Activated CD8-positive, alpha-beta memory T cell treated with anti-CD3 and anti-CD28 coated beads, Interleukin-2, amount 50 U/mL, for 4 hours (primary cell): Measurements from ENCODE around the gene MGAM2.

Experiments
- DNase-seq: peaks from one replicate; pipeline ENCODE4 v3.0.0-alpha.2; 2020

Gene MGAM2

GRCh38 chr7:142123184-142123583 is 11.7 kb downstream of the MGAM2 start:
- no peak for DNase-seq

GRCh38 chr7:142125256-142125955 is 13.9 kb downstream of the MGAM2 start:
- DNase-seq, result no peak

- no peak for DNase-seq
Measured at GRCh38 chr7:142130267-142130666, 18.7 kb downstream of the MGAM2 start.

GRCh38 chr7:142131439-142132185 is 20.1 kb downstream of the MGAM2 start:
- DNase-seq, result no peak

- DNase-seq, result no peak
Measured at GRCh38 chr7:142133731-142134148, 22.2 kb downstream of the MGAM2 start.

GRCh38 chr7:142134909-142135308 is 23.4 kb downstream of the MGAM2 start:
- DNase-seq, result no peak

GRCh38 chr7:142138996-142139395 is 27.5 kb downstream of the MGAM2 start:
- DNase-seq, result no peak

GRCh38 chr7:142139597-142140400 is 28.3 kb downstream of the MGAM2 start:
- no peak for DNase-seq

DNA sequence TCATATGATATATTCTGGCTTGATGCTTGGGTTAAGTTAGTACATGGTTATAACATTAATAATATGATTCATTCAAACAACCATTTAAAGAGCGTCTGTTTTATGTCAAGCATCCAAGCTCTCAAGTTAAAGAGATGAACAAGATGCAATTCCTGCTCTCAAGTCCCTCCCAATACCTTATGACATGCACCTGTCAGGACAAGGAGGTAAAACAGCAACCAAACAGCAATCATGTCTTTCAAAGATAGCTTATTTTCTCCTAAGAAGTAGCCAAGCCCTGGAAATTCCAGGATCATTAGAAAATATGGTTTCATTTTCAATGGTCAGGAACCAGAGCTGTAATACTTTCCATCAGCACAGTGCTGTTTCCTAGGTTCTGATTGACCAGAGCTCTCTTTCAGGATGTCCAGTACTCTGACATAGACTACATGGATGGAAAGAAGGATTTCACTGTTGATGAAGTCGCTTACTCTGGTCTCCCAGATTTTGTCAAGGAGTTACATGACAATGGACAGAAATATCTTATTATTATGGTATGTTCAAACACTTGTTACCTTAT is 29.0 kb downstream of the MGAM2 start:
- no peak for DNase-seq

- no peak for DNase-seq
Measured at GRCh38 chr7:142142702-142143101, 31.2 kb downstream of the MGAM2 start.

- no peak for DNase-seq
Measured at GRCh38 chr7:142146124-142146523, 34.6 kb downstream of the MGAM2 start.

- no peak for DNase-seq
Measured at GRCh38 chr7:142150356-142150755, 38.8 kb downstream of the MGAM2 start.

DNA sequence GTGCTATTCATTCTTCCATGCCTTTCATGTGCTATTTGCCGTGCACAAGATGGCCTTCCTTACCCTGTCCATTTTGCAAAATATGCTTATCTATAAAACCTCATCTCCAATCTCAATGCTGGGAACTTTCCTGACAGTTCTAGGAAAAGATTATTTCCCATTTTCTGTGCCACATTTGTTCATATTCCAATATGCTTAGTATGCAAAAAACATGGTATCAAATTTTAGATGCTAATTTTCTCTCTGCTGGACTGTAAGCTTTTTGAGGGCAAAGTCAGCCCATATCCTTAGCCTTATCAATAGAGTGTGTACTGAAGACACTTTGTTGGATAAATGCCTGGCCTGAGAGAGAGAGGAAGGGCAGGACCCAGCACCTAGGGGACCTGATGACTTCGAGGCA is 39.4 kb downstream of the MGAM2 start:
- no peak for DNase-seq

- DNase-seq, result no peak
Measured at GRCh38 chr7:142152076-142152475, 40.6 kb downstream of the MGAM2 start.

DNA sequence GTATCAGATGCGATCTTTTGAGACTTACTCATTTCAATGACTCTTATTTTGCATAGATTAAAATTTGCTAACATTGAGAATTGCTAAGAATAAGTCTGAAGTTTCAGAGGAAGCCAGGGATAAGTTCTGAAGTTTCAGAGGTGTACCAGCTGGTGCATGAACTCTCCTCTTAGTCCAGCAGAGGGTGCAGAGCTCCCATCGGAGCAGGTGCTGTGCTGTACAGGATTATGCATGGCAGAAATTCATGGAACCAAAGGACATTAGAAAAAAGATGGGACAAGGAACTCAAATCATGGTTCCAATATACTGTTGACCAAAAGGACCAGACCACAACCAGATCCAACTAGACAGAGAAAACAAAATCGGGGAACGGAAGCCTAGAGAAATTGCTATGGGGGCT is 41.9 kb downstream of the MGAM2 start:
- DNase-seq, result no peak

- DNase-seq, result no peak
Measured at GRCh38 chr7:142158736-142159496, 47.4 kb downstream of the MGAM2 start.

DNA sequence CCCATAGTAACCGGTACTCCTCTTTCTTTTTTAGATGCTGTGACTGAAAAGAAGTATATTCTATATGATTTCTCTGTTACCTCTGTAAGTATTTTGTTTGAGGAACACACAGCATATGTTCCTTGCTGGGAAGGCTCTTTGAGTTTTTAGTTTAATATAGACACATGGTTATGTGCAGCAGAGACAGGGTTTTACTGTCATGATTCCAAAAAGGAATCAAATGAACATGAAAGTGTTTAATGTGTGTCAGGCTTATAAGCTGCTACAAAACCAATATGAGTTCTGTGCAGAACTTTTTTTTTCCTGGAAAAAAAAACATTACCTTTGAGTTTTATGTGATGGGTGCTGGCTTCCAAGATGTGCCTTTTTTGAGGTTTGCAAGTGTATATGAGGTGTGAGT is 50.4 kb downstream of the MGAM2 start:
- DNase-seq, result no peak

- DNase-seq, result no peak
Measured at GRCh38 chr7:142168746-142169145, 57.2 kb downstream of the MGAM2 start.

DNA sequence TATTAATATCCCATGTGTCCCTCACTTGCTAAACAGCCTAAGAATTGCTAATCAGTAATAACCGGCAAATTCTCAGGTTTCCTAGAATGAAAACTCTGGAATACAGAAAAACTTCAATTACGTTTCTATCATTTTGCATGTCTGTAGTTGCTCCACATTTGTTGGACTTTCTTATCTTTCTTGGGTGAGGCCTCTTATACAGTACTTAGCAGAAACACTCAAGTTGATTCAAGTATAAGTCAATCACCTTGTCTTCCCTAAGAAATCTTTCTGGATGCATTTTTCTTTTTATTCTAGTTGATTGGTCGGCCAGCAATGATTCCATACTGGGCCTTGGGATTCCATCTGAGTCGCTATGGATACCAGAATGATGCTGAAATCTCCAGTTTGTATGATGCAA is 61.4 kb downstream of the MGAM2 start:
- no peak for DNase-seq

GRCh38 chr7:142174441-142174840 is 62.9 kb downstream of the MGAM2 start:
- DNase-seq, result no peak

- DNase-seq, result no peak
Measured at GRCh38 chr7:142175594-142175993, 64.1 kb downstream of the MGAM2 start.

GRCh38 chr7:142176901-142177300 is 65.4 kb downstream of the MGAM2 start:
- DNase-seq, result no peak

- no peak for DNase-seq
Measured at GRCh38 chr7:142177869-142178268, 66.4 kb downstream of the MGAM2 start.
